ENCODE measurements around the gene DLG2. TPM values are rescaled to one million over a fixed set of nuclear protein-coding genes. Genes with fewer than 3 reads are reported as not detected.

The DLG2 gene
- total RNA-seq, 4 donors from 2014 or later, result 1.3 to 4.7 (median 2.4) TPM

DNA sequence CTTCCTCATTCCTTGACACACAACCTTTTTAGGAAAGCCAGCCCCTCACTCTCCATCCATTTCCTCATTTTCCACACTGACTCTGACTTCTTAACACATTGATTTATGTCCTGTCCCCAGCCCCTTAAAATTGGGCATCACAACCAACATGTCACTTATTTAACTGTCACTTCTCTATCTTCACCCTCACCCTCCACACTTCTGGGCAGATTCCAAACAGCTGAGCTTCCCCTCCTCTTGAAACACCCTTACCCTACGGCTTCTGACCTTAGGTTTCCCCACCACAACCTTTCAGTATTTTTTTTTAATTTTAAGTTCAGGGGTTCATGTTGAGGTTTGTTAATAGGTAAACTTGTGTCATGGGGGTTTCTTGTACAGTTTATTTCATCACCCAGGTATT is 696.3 kb downstream of the DLG2 start:
- in situ Hi-C loops (cut with MboI; ENCODE audit: low sequenced_read_pairs in 4 of 4) (no loop called here), intact Hi-C loops (cut with DNase I; ENCODE audit: low total_unique reads) (no loop called here)
- Histone ChIP-seq H3K27ac (no peak overlapping the region), H3K36me3 (no peaks in the 10 kb centered on the region), H3K4me1 (no peaks in the 10 kb centered on the region), H3K9me3 (no peaks in the 10 kb centered on the region), H3K27me3 (no peaks in the 10 kb centered on the region), H3K4me3 (no peak overlapping the region)
- DNase-seq, result no peak
- no peak for ATAC-seq
- TF ChIP-seq POLR2A (IDR thresholded peaks at IDR 0.05) (no peak), CTCF (IDR thresholded peaks at IDR 0.05 in 4 of 5, conservative IDR thresholded peaks at IDR 0.05 in 1 of 5) (no peak)

DNA sequence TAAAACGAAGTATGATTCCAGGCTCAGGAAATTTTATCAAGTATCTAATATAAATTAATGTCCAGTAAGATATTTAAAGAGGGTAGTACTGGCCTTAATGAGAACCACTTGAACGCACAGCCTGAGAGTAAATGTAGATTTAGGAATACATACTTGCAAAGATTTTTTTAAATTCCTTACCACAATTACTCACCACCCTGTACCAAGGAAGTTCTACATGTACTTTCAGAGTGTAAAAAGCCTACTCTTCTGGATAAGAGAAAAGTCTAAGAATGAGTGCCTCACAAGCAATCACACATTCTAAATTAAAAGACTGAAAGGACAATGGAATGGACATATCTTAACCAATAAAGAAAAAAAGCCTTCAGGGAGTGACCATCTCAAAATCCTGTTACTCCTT is 697.4 kb downstream of the DLG2 start:
- H3K4me1 ChIP-seq, result no peaks in the 10 kb centered on the region
- no peak overlapping the region for H3K4me3 ChIP-seq
- no peak overlapping the region for H3K27ac ChIP-seq
- TF ChIP-seq CTCF (IDR thresholded peaks at IDR 0.05 in 4 of 5, conservative IDR thresholded peaks at IDR 0.05 in 1 of 5) (no peak), POLR2A (IDR thresholded peaks at IDR 0.05) (no peak)
- in situ Hi-C loops (cut with MboI; ENCODE audit: low sequenced_read_pairs in 4 of 4) (no loop called here), intact Hi-C loops (cut with DNase I; ENCODE audit: low total_unique reads) (no loop called here)
- ATAC-seq, result no peak
- no peaks in the 10 kb centered on the region for H3K27me3 ChIP-seq
- H3K9me3 ChIP-seq, result no peaks in the 10 kb centered on the region
- no peaks in the 10 kb centered on the region for H3K36me3 ChIP-seq
- no peak for DNase-seq

DNA sequence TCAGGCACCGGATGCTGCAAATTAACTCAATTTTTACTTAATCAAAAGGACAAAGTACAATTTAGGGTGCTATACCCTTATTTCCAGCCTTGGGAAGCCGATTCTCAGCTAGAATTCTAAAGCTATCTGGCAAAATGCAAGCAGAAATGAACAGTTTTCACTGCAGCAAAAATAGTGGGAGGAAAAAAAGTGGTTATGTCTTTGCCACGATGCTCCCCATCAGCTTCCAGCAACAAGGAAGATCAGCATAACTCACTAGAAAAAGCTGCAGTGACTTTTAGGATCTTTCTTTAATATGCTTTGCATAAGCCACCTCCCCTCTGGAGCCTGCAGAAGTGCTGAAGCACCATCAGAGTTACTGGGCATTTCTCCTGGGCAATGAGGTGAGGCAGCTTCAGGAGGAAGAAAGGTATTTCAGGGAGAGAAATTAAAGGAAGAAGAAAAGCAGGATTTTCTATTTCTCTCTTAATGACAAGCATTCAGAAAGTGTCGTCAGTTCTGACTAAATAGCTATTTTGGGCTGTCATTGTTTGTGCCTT is 702.9 kb downstream of the DLG2 start:
- Histone ChIP-seq H3K9me3 (no peaks in the 10 kb centered on the region), H3K36me3 (no peaks in the 10 kb centered on the region), H3K27ac (no peak overlapping the region), H3K27me3 (no peaks in the 10 kb centered on the region), H3K4me1 (peaks cover 13% of the 10 kb centered on the region in 2 donors), H3K4me3 (no peak overlapping the region)
- ATAC-seq, result no peak
- no peak for TF ChIP-seq POLR2A (IDR thresholded peaks at IDR 0.05)
- TF ChIP-seq CTCF (IDR thresholded peaks at IDR 0.05 in 4 of 5, conservative IDR thresholded peaks at IDR 0.05 in 1 of 5), result no peak
- intact Hi-C loops (cut with DNase I; ENCODE audit: low total_unique reads), result no loop called here
- in situ Hi-C loops (cut with MboI; ENCODE audit: low sequenced_read_pairs in 4 of 4), result no loop called here
- DNase-seq, result no peak

DNA sequence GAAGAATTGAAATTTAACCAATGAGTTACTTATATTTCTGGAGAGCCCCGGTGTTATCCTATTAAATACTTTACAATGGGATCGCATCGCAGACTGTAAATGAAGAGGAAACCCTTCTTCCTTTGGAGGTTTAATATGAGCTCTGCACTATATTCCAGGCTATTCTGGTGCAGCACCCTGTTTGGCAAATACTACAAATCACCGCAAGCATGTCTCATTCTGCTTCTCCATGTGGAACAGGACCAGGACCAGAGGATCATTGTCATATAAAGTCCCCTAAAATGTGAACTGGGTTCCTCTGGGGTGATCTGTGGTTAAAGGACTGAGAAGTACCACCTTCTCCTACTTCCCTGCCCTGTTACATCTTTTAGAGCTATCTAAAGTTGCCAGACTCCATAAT is 703.7 kb downstream of the DLG2 start:
- Histone ChIP-seq H3K27ac (no peak overlapping the region), H3K27me3 (no peaks in the 10 kb centered on the region), H3K4me1 (peaks cover 13% of the 10 kb centered on the region in 2 donors), H3K9me3 (no peaks in the 10 kb centered on the region), H3K36me3 (no peaks in the 10 kb centered on the region), H3K4me3 (no peak overlapping the region)
- DNase-seq, result no peak
- in situ Hi-C loops (cut with MboI; ENCODE audit: low sequenced_read_pairs in 4 of 4), result no loop called here
- ATAC-seq, result no peak
- TF ChIP-seq CTCF (IDR thresholded peaks at IDR 0.05 in 4 of 5, conservative IDR thresholded peaks at IDR 0.05 in 1 of 5) (no peak), POLR2A (IDR thresholded peaks at IDR 0.05) (no peak)
- intact Hi-C loops (cut with DNase I; ENCODE audit: low total_unique reads), result no loop called here

- Histone ChIP-seq H3K9me3 (no peaks in the 10 kb centered on the region), H3K27ac (no peak overlapping the region), H3K27me3 (no peaks in the 10 kb centered on the region), H3K36me3 (no peaks in the 10 kb centered on the region), H3K4me3 (peak overlapping the region in 2 of 4 donors; percentile 29 to 30), H3K4me1 (peaks cover 13% of the 10 kb centered on the region in 2 donors)
- DNase-seq (no peak), ATAC-seq (no peak)
- in situ Hi-C loops (cut with MboI; ENCODE audit: low sequenced_read_pairs in 4 of 4) (no loop called here), intact Hi-C loops (cut with DNase I; ENCODE audit: low total_unique reads) (no loop called here)
- TF ChIP-seq POLR2A (IDR thresholded peaks at IDR 0.05), result no peak
- no peak for TF ChIP-seq CTCF (IDR thresholded peaks at IDR 0.05 in 4 of 5, conservative IDR thresholded peaks at IDR 0.05 in 1 of 5)
These were observed 704.3 kb downstream of the DLG2 start for GRCh38 chr11:84922836-84923235.
